ENCODE data around the gene KCNK15. TPM values are rescaled to one million over a fixed set of nuclear protein-coding genes. Genes with fewer than 3 reads are reported as not detected.

Gene KCNK15
- polyA plus RNA-seq, 2 donors: 0.12 to 0.76 TPM

DNA sequence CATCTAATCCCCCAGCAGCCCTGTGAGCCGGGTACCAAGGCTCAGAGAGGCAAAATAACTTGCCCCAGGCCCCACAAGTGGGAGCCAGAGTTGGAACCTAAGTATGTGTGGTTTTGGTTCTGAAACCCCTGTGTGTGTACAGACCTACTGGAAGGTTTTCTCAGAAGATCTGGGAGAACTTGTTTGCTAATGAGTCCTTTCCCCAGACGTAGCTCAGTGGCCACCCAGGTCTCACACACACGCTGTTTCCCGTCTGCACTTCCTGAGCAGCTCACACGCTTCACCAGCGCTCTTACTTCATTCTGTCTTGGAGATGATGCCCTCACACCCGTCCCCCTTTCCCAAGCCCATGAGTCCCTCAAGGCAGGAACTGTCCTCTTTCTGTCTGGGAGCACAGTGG is 22.3 kb upstream of the KCNK15 start:
- H3K4me1 ChIP-seq (ENCODE audit: control insufficient read depth in 2 of 2, insufficient read depth in 2 of 2, low read length in 1 of 2): peaks cover 0 to 5% of the 10 kb centered on the region in 2 donors
- 66 to 67% methylated on average over 7 of the region's 7 CpGs for WGBS, 2 donors
- no peaks in the 10 kb centered on the region for H3K36me3 ChIP-seq (ENCODE audit: control insufficient read depth in 2 of 2, insufficient read depth in 2 of 2, low read length in 1 of 2)
- no peaks in the 10 kb centered on the region for H3K9me3 ChIP-seq (ENCODE audit: control insufficient read depth in 2 of 2, insufficient read depth in 1 of 2, low read depth in 1 of 2, low read length in 1 of 2)
- no peak overlapping the region for H3K27ac ChIP-seq (ENCODE audit: low read depth in 2 of 2, low read length in 1 of 2)
- H3K27me3 ChIP-seq (ENCODE audit: control insufficient read depth in 1 of 2, insufficient read depth in 2 of 2, low read length in 2 of 2): no peaks in the 10 kb centered on the region
- no peak overlapping the region for H3K4me3 ChIP-seq (ENCODE audit: low read depth in 1 of 2, low read length in 2 of 2)

DNA sequence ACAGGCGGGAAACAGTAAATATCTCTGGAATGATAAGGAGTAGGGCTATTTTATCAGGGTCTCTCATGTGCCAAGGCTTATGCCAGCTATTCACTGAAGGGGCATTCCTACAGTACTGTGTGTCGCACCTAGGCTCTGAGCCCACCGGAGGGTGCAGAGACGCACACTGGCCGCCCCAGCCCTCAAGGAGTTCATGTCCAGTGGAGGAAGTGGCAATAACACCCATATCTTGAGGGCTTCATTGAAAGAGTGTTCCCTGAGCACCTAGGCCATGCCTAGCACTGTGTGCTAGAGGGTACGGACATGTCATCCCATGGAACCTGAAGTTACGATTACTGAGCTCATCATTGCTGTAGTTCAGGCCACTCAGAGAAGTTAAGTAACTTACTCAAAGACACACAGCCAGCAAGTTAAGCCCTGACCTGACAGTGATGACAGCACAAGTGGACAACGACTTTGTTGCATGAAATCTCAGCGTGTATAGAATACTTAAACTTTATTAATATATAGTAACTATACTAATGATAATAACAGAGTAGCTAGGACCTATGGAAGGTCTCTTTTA is 21.8 kb upstream of the KCNK15 start:
- no peaks in the 10 kb centered on the region for H3K9me3 ChIP-seq (ENCODE audit: control insufficient read depth in 2 of 2, insufficient read depth in 1 of 2, low read depth in 1 of 2, low read length in 1 of 2)
- no peak overlapping the region for H3K4me3 ChIP-seq (ENCODE audit: low read depth in 1 of 2, low read length in 2 of 2)
- H3K4me1 ChIP-seq (ENCODE audit: control insufficient read depth in 2 of 2, insufficient read depth in 2 of 2, low read length in 1 of 2): peaks cover 0 to 6% of the 10 kb centered on the region in 2 donors
- H3K27me3 ChIP-seq (ENCODE audit: control insufficient read depth in 1 of 2, insufficient read depth in 2 of 2, low read length in 2 of 2): no peaks in the 10 kb centered on the region
- H3K27ac ChIP-seq (ENCODE audit: low read depth in 2 of 2, low read length in 1 of 2): no peak overlapping the region
- H3K36me3 ChIP-seq (ENCODE audit: control insufficient read depth in 2 of 2, insufficient read depth in 2 of 2, low read length in 1 of 2): no peaks in the 10 kb centered on the region
- WGBS, 2 donors: 94 to 96% methylated on average over 9 of the region's 9 CpGs

DNA sequence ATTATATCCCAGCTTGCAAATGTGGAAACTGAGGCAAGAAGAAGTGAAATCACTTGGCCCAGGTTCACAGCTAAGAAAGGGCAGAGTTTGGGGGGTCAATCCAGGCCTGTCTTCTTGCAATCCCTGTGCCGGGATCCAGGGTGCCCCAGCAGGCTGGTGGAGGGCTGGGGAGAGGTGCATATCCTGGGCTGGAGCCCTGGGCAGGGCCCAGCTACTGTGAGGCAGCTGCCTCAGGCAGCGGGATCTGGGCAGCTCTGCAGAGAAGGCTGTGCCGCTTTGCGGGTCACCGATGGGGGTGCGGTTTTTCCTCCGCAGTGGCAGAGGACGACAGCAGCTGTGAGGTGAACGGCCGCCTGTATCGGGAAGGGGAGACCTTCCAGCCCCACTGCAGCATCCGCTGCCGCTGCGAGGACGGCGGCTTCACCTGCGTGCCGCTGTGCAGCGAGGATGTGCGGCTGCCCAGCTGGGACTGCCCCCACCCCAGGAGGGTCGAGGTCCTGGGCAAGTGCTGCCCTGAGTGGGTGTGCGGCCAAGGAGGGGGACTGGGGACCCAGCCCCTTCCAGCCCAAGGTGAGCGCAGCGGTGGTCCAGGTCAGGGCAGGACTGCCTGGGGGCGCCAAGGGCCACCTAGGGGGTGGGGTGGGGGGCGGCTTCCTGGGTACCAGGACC is 21.1 kb upstream of the KCNK15 start:
- 54 to 66% methylated on average over 26 of the region's 26 CpGs for WGBS, 2 donors
- Histone ChIP-seq H3K4me3 (ENCODE audit: low read depth in 1 of 2, low read length in 2 of 2) (no peak overlapping the region), H3K36me3 (ENCODE audit: control insufficient read depth in 2 of 2, insufficient read depth in 2 of 2, low read length in 1 of 2) (no peaks in the 10 kb centered on the region), H3K4me1 (ENCODE audit: control insufficient read depth in 2 of 2, insufficient read depth in 2 of 2, low read length in 1 of 2) (peaks cover 2 to 8% of the 10 kb centered on the region in 2 donors), H3K27ac (ENCODE audit: low read depth in 2 of 2, low read length in 1 of 2) (no peak overlapping the region), H3K9me3 (ENCODE audit: control insufficient read depth in 2 of 2, insufficient read depth in 1 of 2, low read depth in 1 of 2, low read length in 1 of 2) (no peaks in the 10 kb centered on the region), H3K27me3 (ENCODE audit: control insufficient read depth in 1 of 2, insufficient read depth in 2 of 2, low read length in 2 of 2) (no peaks in the 10 kb centered on the region)

DNA sequence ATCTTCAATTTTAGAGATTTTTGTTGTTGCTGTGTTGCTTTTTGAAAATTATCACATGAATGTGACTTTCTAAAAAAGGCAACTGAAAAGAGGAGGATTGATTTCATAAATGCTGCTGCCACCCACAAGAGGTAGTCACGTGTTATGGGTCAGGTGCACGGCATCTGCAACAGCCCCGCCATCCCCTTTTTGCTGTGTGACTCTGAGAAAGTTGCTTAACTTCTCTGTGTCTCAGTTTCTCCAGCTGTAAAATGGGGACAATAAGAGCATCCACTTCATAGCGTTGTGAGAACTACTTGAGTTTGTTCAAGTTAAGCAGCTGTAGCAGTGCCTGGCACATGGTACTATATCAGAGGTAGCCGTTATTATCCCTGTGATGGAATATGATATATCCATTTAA is 19.8 kb upstream of the KCNK15 start:
- H3K4me1 ChIP-seq (ENCODE audit: control insufficient read depth in 2 of 2, insufficient read depth in 2 of 2, low read length in 1 of 2): peaks cover 2 to 3% of the 10 kb centered on the region in 2 donors
- H3K4me3 ChIP-seq (ENCODE audit: low read depth in 1 of 2, low read length in 2 of 2): no peak overlapping the region
- H3K9me3 ChIP-seq (ENCODE audit: control insufficient read depth in 2 of 2, insufficient read depth in 1 of 2, low read depth in 1 of 2, low read length in 1 of 2): no peaks in the 10 kb centered on the region
- WGBS, 2 donors: 72 to 80% methylated on average over 5 of the region's 5 CpGs
- H3K27me3 ChIP-seq (ENCODE audit: control insufficient read depth in 1 of 2, insufficient read depth in 2 of 2, low read length in 2 of 2): no peaks in the 10 kb centered on the region
- no peaks in the 10 kb centered on the region for H3K36me3 ChIP-seq (ENCODE audit: control insufficient read depth in 2 of 2, insufficient read depth in 2 of 2, low read length in 1 of 2)
- no peak overlapping the region for H3K27ac ChIP-seq (ENCODE audit: low read depth in 2 of 2, low read length in 1 of 2)

DNA sequence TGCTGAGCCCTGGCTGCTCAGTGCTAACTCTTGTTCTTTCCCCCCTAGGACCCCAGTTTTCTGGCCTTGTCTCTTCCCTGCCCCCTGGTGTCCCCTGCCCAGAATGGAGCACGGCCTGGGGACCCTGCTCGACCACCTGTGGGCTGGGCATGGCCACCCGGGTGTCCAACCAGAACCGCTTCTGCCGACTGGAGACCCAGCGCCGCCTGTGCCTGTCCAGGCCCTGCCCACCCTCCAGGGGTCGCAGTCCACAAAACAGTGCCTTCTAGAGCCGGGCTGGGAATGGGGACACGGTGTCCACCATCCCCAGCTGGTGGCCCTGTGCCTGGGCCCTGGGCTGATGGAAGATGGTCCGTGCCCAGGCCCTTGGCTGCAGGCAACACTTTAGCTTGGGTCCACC is 18.6 kb upstream of the KCNK15 start:
- Histone ChIP-seq H3K36me3 (ENCODE audit: control insufficient read depth in 2 of 2, insufficient read depth in 2 of 2, low read length in 1 of 2) (no peaks in the 10 kb centered on the region), H3K4me1 (ENCODE audit: control insufficient read depth in 2 of 2, insufficient read depth in 2 of 2, low read length in 1 of 2) (peaks cover 2 to 3% of the 10 kb centered on the region in 2 donors), H3K9me3 (ENCODE audit: control insufficient read depth in 2 of 2, insufficient read depth in 1 of 2, low read depth in 1 of 2, low read length in 1 of 2) (no peaks in the 10 kb centered on the region), H3K27ac (ENCODE audit: low read depth in 2 of 2, low read length in 1 of 2) (no peak overlapping the region), H3K4me3 (ENCODE audit: low read depth in 1 of 2, low read length in 2 of 2) (no peak overlapping the region), H3K27me3 (ENCODE audit: control insufficient read depth in 1 of 2, insufficient read depth in 2 of 2, low read length in 2 of 2) (no peaks in the 10 kb centered on the region)
- WGBS, 2 donors: 89% methylated on average over 11 of the region's 11 CpGs

DNA sequence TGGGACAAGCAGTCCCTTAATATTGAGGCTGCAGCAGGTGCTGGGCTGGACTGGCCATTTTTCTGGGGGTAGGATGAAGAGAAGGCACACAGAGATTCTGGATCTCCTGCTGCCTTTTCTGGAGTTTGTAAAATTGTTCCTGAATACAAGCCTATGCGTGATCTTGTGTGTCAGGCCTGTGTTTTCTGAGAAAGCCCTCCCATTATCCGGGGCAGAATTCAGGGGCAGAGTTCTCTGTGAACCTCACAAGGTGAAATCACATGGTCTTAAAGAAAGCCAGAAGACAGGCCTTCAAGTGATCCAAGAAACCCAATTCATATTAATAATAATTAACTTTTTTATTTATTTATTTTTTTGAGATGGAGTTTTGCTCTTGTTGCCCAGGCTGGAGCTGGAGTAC is 18.0 kb upstream of the KCNK15 start:
- Histone ChIP-seq H3K4me1 (ENCODE audit: control insufficient read depth in 2 of 2, insufficient read depth in 2 of 2, low read length in 1 of 2) (peaks cover 2 to 3% of the 10 kb centered on the region in 2 donors), H3K36me3 (ENCODE audit: control insufficient read depth in 2 of 2, insufficient read depth in 2 of 2, low read length in 1 of 2) (no peaks in the 10 kb centered on the region), H3K27me3 (ENCODE audit: control insufficient read depth in 1 of 2, insufficient read depth in 2 of 2, low read length in 2 of 2) (no peaks in the 10 kb centered on the region), H3K27ac (ENCODE audit: low read depth in 2 of 2, low read length in 1 of 2) (no peak overlapping the region), H3K9me3 (ENCODE audit: control insufficient read depth in 2 of 2, insufficient read depth in 1 of 2, low read depth in 1 of 2, low read length in 1 of 2) (no peaks in the 10 kb centered on the region), H3K4me3 (ENCODE audit: low read depth in 1 of 2, low read length in 2 of 2) (no peak overlapping the region)
- 62 to 66% methylated on average over 2 of the region's 2 CpGs for WGBS, 2 donors

DNA sequence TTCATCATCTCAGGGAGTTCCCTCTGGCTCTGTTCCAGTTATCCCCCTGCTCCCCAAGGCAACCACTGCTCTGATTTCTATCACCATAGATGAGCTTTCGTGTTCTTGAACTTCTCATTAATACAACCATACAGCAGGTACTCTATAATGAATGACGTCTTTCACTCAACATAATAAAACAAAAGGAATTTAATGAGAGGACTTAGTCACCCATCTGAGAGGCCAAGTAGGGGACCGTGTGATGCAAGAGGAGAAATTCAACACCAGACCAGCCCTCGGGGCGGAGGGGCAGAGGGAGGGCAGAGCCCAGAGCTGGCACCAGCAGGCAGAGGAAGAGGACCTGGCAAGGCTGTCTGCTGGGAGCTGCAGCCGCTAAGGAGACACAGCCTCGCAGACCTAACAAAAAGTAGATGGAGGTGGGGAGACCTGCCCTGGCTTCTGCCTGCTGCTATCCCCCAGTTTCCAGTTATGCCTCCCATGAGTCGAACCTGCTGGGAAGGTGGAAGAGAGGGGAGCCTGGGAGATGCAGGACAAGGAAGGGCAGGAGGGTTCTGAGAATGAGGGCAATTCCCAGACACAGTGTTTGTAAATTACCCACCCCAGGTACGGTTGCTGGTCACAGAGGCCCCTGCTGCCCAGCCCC is 16.7 kb upstream of the KCNK15 start:
- peaks cover 2 to 3% of the 10 kb centered on the region in 2 donors for H3K4me1 ChIP-seq (ENCODE audit: control insufficient read depth in 2 of 2, insufficient read depth in 2 of 2, low read length in 1 of 2)
- H3K27ac ChIP-seq (ENCODE audit: low read depth in 2 of 2, low read length in 1 of 2): no peak overlapping the region
- no peak overlapping the region for H3K4me3 ChIP-seq (ENCODE audit: low read depth in 1 of 2, low read length in 2 of 2)
- no peaks in the 10 kb centered on the region for H3K27me3 ChIP-seq (ENCODE audit: control insufficient read depth in 1 of 2, insufficient read depth in 2 of 2, low read length in 2 of 2)
- no peaks in the 10 kb centered on the region for H3K9me3 ChIP-seq (ENCODE audit: control insufficient read depth in 2 of 2, insufficient read depth in 1 of 2, low read depth in 1 of 2, low read length in 1 of 2)
- WGBS, 2 donors: 19 to 25% methylated on average over 9 of the region's 9 CpGs
- no peaks in the 10 kb centered on the region for H3K36me3 ChIP-seq (ENCODE audit: control insufficient read depth in 2 of 2, insufficient read depth in 2 of 2, low read length in 1 of 2)

DNA sequence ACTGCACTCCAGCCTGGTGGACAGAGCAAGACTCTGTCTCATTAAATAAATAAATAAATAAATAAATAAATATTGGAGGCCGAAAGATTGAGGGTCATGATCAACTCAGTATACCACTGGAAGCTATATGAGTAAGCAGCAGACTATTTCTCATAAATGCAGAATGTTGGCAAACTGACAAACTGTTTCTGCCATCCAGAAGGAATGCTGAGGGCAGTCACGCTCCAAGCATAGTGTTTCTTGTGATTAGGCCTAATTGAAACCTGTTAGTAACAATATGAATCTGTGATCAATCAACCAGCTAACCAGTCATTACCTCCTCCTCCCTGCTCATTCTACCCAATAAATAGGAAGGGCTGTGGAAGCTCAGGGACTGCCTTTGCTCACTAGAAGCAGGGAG is 15.2 kb upstream of the KCNK15 start:
- Histone ChIP-seq H3K4me1 (ENCODE audit: control insufficient read depth in 2 of 2, insufficient read depth in 2 of 2, low read length in 1 of 2) (peaks cover 2 to 3% of the 10 kb centered on the region in 2 donors), H3K4me3 (ENCODE audit: low read depth in 1 of 2, low read length in 2 of 2) (no peak overlapping the region), H3K27me3 (ENCODE audit: control insufficient read depth in 1 of 2, insufficient read depth in 2 of 2, low read length in 2 of 2) (no peaks in the 10 kb centered on the region), H3K27ac (ENCODE audit: low read depth in 2 of 2, low read length in 1 of 2) (no peak overlapping the region), H3K9me3 (ENCODE audit: control insufficient read depth in 2 of 2, insufficient read depth in 1 of 2, low read depth in 1 of 2, low read length in 1 of 2) (no peaks in the 10 kb centered on the region), H3K36me3 (ENCODE audit: control insufficient read depth in 2 of 2, insufficient read depth in 2 of 2, low read length in 1 of 2) (no peaks in the 10 kb centered on the region)
- WGBS, 2 donors: 68 to 70% methylated on average over 2 of the region's 2 CpGs

DNA sequence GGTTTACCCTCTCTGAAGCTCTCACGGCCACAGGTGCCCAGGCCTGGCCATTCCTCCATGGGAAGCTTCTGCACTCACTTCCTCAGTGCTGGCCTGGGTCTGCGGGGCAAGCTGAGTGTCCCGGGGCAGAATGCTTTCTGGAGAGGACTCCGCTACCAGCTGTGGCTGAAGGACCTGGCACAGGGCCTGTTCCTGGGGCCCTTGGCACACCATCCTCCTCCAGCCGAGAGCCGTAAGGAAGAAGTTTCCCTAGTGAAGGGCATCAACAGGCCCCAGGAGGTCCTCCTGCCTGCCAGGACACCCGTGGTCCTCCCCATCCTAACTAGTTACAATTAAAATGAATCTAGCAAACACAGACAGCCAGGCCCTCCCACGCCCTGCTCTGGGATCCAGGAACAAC is 14.0 kb upstream of the KCNK15 start:
- no peaks in the 10 kb centered on the region for H3K27me3 ChIP-seq (ENCODE audit: control insufficient read depth in 1 of 2, insufficient read depth in 2 of 2, low read length in 2 of 2)
- peaks cover 2 to 3% of the 10 kb centered on the region in 2 donors for H3K4me1 ChIP-seq (ENCODE audit: control insufficient read depth in 2 of 2, insufficient read depth in 2 of 2, low read length in 1 of 2)
- no peak overlapping the region for H3K4me3 ChIP-seq (ENCODE audit: low read depth in 1 of 2, low read length in 2 of 2)
- 71 to 76% methylated on average over 8 of the region's 8 CpGs for WGBS, 2 donors
- H3K9me3 ChIP-seq (ENCODE audit: control insufficient read depth in 2 of 2, insufficient read depth in 1 of 2, low read depth in 1 of 2, low read length in 1 of 2): no peaks in the 10 kb centered on the region
- no peak overlapping the region for H3K27ac ChIP-seq (ENCODE audit: low read depth in 2 of 2, low read length in 1 of 2)
- H3K36me3 ChIP-seq (ENCODE audit: control insufficient read depth in 2 of 2, insufficient read depth in 2 of 2, low read length in 1 of 2): no peaks in the 10 kb centered on the region

DNA sequence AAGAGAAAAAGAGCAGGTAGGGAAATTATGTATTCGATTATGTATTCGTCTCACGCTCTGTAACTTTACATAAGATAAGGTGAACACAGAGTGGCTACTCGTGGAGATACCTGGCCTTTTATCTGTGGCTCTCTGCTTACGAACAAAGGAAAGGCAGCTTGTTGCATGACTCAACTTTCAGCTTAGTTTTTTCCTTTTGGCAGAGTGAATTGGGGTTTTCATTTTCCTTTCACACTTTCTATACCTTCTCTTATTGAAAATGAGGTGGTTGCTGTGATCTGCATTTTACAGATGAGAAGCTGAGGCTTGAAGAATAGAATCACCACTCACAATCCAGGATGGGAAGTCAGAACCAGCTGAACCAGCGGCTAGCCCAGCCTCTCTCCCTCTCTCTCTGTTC is 13.3 kb upstream of the KCNK15 start:
- no peaks in the 10 kb centered on the region for H3K9me3 ChIP-seq (ENCODE audit: control insufficient read depth in 2 of 2, insufficient read depth in 1 of 2, low read depth in 1 of 2, low read length in 1 of 2)
- H3K4me1 ChIP-seq (ENCODE audit: control insufficient read depth in 2 of 2, insufficient read depth in 2 of 2, low read length in 1 of 2): peaks cover 2 to 3% of the 10 kb centered on the region in 2 donors
- no peaks in the 10 kb centered on the region for H3K36me3 ChIP-seq (ENCODE audit: control insufficient read depth in 2 of 2, insufficient read depth in 2 of 2, low read length in 1 of 2)
- H3K4me3 ChIP-seq (ENCODE audit: low read depth in 1 of 2, low read length in 2 of 2): no peak overlapping the region
- no peak overlapping the region for H3K27ac ChIP-seq (ENCODE audit: low read depth in 2 of 2, low read length in 1 of 2)
- WGBS, 2 donors: 41 to 67% methylated on average over 6 of the region's 6 CpGs
- no peaks in the 10 kb centered on the region for H3K27me3 ChIP-seq (ENCODE audit: control insufficient read depth in 1 of 2, insufficient read depth in 2 of 2, low read length in 2 of 2)
